Keratinocyte (primary cell): Measurements from ENCODE around the gene NPLOC4. TPM values are rescaled to one million over a fixed set of nuclear protein-coding genes. Genes with fewer than 3 reads are reported as not detected.

ENCODE experiments used
- DNase-seq: peaks from one replicate; pipeline ENCODE4 v3.0.0-alpha.2; 2011; ENCODE audit warnings: low read depth, missing footprints, low spot score
- FAIRE-seq: peaks from 2 replicates; lab custom pipeline; 2011; peaks lifted over from hg19 to GRCh38; lab: Jason Lieb, UNC
- H2AFZ ChIP-seq: 2 replicates; pipeline ENCODE4 v1.6.0; 2012; ENCODE audit warnings: low read length, control low read depth, inconsistent platforms; ENCODE audit not compliant: control insufficient read depth
- H3K27ac ChIP-seq: 2 replicates; pipeline ENCODE4 v1.5.1; 2011; ENCODE audit warnings: low read length; ENCODE audit not compliant: control insufficient read depth, insufficient read depth
- H3K27me3 ChIP-seq: 3 replicates; pipeline ENCODE4 v1.6.0; 2011; ENCODE audit warnings: low read length; ENCODE audit not compliant: control insufficient read depth, insufficient read depth; ENCODE audit errors: extremely low read depth
- H3K36me3 ChIP-seq, 2 experiments: 2 replicates in 1 of 2; 3 replicates in 1 of 2; pipeline ENCODE4 v1.5.1; 2011; ENCODE audit warnings: low read length in 2 of 2, mild to moderate bottlenecking in 1 of 2; ENCODE audit not compliant: control insufficient read depth in 2 of 2, insufficient read depth in 2 of 2; ENCODE audit errors: extremely low read depth in 1 of 2
- H3K4me1 ChIP-seq: 3 replicates; pipeline ENCODE4 v1.5.1; 2011; ENCODE audit warnings: low read length; ENCODE audit not compliant: control insufficient read depth, insufficient read depth; ENCODE audit errors: extremely low read depth
- H3K4me2 ChIP-seq: 3 replicates; pipeline ENCODE4 v1.6.0; 2011; ENCODE audit warnings: low read depth, low read length; ENCODE audit not compliant: control insufficient read depth, insufficient read depth; ENCODE audit errors: extremely low read depth
- H3K4me3 ChIP-seq, 3 experiments: fragments of 200-600 bp in 1 of 3; sonication (generic) in 1 of 3; 2 replicates in 2 of 3; 3 replicates in 1 of 3; pipeline ENCODE4 v1.5.1; 2011 to 2016; ENCODE audit warnings: low read length in 3 of 3, mild to moderate bottlenecking in 3 of 3, control low read depth in 2 of 3, inconsistent platforms in 1 of 3, low read depth in 1 of 3, mixed read lengths in 1 of 3, mixed run types in 1 of 3, moderate library complexity in 1 of 3; ENCODE audit not compliant: control insufficient read depth in 2 of 3, insufficient read depth in 2 of 3; ENCODE audit errors: extremely low read depth in 1 of 3
- H3K79me2 ChIP-seq: 2 replicates; pipeline ENCODE4 v1.6.0; 2012; ENCODE audit warnings: low read length; ENCODE audit not compliant: control insufficient read depth, insufficient read depth
- H3K9ac ChIP-seq: 3 replicates; pipeline ENCODE4 v1.6.0; 2011; ENCODE audit warnings: low read length; ENCODE audit not compliant: control insufficient read depth, insufficient read depth; ENCODE audit errors: extremely low read depth
- H3K9me1 ChIP-seq: 3 replicates; pipeline ENCODE4 v1.6.0; 2011; ENCODE audit warnings: low read length; ENCODE audit not compliant: control insufficient read depth, insufficient read depth; ENCODE audit errors: extremely low read depth
- H3K9me3 ChIP-seq: 2 replicates; pipeline ENCODE4 v1.5.1; 2012; ENCODE audit warnings: low read depth, low read length; ENCODE audit not compliant: control insufficient read depth
- H4K20me1 ChIP-seq: 3 replicates; pipeline ENCODE4 v1.6.0; 2011; ENCODE audit warnings: low read length; ENCODE audit not compliant: control insufficient read depth, insufficient read depth; ENCODE audit errors: extremely low read depth
- EZH2 ChIP-seq: IDR thresholded peaks from one replicate; pipeline ENCODE4 v1.6.1; 2012; ENCODE audit warnings: inconsistent platforms, mild to moderate bottlenecking, low read length, moderate library complexity
- dilution Hi-C: fragments of 300-500 bp; cut with MboI; formaldehyde crosslinking; loops from one replicate; pipeline ENCODE4 v1.7.0; 2020; ENCODE audit warnings: low sequenced_read_pairs; ENCODE audit not compliant: extremely low pct_ligation_motif_present
- polyA plus RNA-seq, 5 experiments: library from polyadenylated mRNA; depleted of rRNA in 3 of 5; stranded (reverse) in 3 of 5; stranded (forward) in 1 of 5; unstranded in 1 of 5; fragments of >200 nt; gene quantifications; 1 replicate in 1 of 5; 2 replicates in 3 of 5; 3 replicates in 1 of 5; pipeline versions ENCODE4 v1.2.1 to v1.2.3, GENCODE V29; 2011 to 2012; ENCODE audit warnings: missing spikeins in 2 of 5, low read depth in 1 of 5, low replicate concordance in 1 of 5
- TF ChIP-seq, protein P1 (sequence below), 3 experiments: IDR thresholded peaks in 1 of 3; conservative IDR thresholded peaks in 1 of 3; optimal IDR thresholded peaks in 1 of 3; 2 replicates in 2 of 3; 3 replicates in 1 of 3; pipeline versions ENCODE3 to v1.5.1; 2011; ENCODE audit warnings: low read length in 3 of 3, mild to moderate bottlenecking in 3 of 3, moderate library complexity in 2 of 3, control low read depth in 1 of 3, inconsistent platforms in 1 of 3; ENCODE audit not compliant: insufficient read depth in 2 of 3; ENCODE audit errors: extremely low read depth in 1 of 3

The NPLOC4 gene
- polyA plus RNA-seq, 1 donor (not counting 4 experiments of a cell fraction or from before 2014, with no cell fraction given), result 64.0 TPM

DNA sequence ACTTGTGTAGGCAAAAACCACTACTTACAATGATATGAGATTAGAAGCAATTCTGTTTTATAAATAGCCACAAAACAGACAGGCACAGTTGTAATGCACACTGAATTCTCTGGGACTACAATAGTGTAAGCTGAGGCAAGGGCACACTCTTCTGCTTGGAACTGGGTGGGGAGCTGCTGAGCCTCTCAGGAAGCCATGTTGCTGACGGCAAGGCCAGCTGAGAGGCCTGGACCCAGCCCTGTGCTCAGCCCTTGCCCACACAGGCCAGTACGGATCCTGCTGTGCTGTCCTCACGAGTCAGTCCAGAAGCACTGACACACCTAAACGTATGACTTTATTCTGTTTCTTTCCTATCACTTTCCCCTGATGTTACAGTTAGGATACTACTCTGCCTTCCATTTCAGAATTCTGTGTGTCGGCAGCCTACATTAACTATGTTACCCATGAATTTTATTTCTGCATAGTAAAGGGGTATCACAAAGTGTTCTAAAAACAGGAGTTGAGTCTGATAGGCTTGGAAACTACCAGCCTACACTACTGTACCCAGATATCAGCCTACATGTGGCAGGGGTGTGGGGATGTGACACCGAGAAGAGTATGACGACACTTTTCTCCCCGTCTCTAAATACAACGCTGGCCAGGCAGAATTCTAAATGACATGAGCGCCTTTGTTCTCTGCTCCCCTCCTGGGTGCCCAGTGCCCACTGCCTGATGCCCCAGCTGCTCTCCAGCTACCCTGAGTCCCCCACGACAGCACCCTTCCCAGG lies 43.6 kb downstream of the NPLOC4 start:
- dilution Hi-C loops, result no loop called here
- Histone ChIP-seq H3K27ac (no peak overlapping the region), H3K4me3 (no peak overlapping the region), H3K4me1 (no peaks in the 10 kb centered on the region), H3K27me3 (no peaks in the 10 kb centered on the region), H3K36me3 (peaks cover 34 to 36% of the 10 kb centered on the region in 2 experiments), H3K9me3 (no peaks in the 10 kb centered on the region), H3K9me1 (no peaks in the 10 kb centered on the region), H3K79me2 (peaks cover 4% of the 10 kb centered on the region), H2AFZ (no peak overlapping the region), H3K4me2 (no peak overlapping the region), H4K20me1 (no peaks in the 10 kb centered on the region), H3K9ac (no peak overlapping the region)
- FAIRE-seq (no peak), DNase-seq (no peak)
- TF ChIP-seq, protein P1, sequence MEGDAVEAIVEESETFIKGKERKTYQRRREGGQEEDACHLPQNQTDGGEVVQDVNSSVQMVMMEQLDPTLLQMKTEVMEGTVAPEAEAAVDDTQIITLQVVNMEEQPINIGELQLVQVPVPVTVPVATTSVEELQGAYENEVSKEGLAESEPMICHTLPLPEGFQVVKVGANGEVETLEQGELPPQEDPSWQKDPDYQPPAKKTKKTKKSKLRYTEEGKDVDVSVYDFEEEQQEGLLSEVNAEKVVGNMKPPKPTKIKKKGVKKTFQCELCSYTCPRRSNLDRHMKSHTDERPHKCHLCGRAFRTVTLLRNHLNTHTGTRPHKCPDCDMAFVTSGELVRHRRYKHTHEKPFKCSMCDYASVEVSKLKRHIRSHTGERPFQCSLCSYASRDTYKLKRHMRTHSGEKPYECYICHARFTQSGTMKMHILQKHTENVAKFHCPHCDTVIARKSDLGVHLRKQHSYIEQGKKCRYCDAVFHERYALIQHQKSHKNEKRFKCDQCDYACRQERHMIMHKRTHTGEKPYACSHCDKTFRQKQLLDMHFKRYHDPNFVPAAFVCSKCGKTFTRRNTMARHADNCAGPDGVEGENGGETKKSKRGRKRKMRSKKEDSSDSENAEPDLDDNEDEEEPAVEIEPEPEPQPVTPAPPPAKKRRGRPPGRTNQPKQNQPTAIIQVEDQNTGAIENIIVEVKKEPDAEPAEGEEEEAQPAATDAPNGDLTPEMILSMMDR (optimal IDR thresholded peaks at IDR 0.05 in 1 of 3, IDR thresholded peaks at IDR 0.05 in 1 of 3, conservative IDR thresholded peaks at IDR 0.05 in 1 of 3; ENCODE audit: extremely low read depth in 1 of 3, insufficient read depth in 2 of 3, low read length in 3 of 3), result no peak
- no peak for TF ChIP-seq EZH2

DNA sequence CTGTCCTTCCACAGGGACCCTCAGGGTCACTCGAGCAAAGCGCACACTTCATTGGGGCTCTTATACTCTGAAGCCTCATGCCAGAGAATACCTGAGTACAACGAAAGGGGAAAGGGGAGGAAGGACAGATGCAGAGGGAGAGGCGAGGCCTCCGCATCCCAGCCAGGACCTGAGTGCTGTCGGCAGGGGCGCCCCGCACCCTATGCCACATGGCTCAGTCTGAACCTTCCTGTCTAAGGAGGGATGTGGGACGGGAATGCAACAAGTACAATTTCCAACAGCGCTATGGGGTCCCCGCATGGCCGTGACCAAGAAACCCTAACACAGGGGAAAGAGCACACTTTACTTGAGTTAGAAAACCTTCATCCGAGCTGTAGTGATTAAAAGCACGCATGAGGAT lies 44.9 kb downstream of the NPLOC4 start:
- Histone ChIP-seq H3K9ac (no peak overlapping the region), H3K9me1 (no peaks in the 10 kb centered on the region), H3K4me1 (no peaks in the 10 kb centered on the region), H4K20me1 (no peaks in the 10 kb centered on the region), H3K9me3 (no peaks in the 10 kb centered on the region), H3K36me3 (peaks cover 32 to 33% of the 10 kb centered on the region in 2 experiments), H3K27ac (no peak overlapping the region), H2AFZ (no peak overlapping the region), H3K27me3 (no peaks in the 10 kb centered on the region), H3K4me2 (no peak overlapping the region), H3K79me2 (peaks cover 4% of the 10 kb centered on the region), H3K4me3 (no peak overlapping the region)
- FAIRE-seq, result no peak
- dilution Hi-C loops, result no loop called here
- DNase-seq, result no peak
- TF ChIP-seq EZH2, result no peak
- TF ChIP-seq, protein P1 (optimal IDR thresholded peaks at IDR 0.05 in 1 of 3, IDR thresholded peaks at IDR 0.05 in 1 of 3, conservative IDR thresholded peaks at IDR 0.05 in 1 of 3; ENCODE audit: extremely low read depth in 1 of 3, insufficient read depth in 2 of 3, low read length in 3 of 3), result no peak
